Central memory CD8-positive, alpha-beta T cell (primary cell): ENCODE data around the gene ELMOD3.
"Not testable (repeated sequence)": the region's sequence is repeated elsewhere in the genome, so short reads cannot be mapped to it uniquely, and the experiment has no call there.

Experiments
- ATAC-seq: fragments of 150-1000 bp; cut with Tn5 transposase; replicated peaks from 2 replicates; pipeline ENCODE4 v1.10.0; 2022; ENCODE audit warnings: mild to moderate bottlenecking, moderate FRiP score, moderate number of reproducible peaks; ENCODE audit not compliant: poor library complexity, severe bottlenecking; ENCODE audit errors: extremely low read depth
- DNase-seq, 2 donors: peaks; one replicate each; pipeline ENCODE4 v3.0.0; 2021; ENCODE audit warnings: low spot score in 2 of 2
- H3K27ac Mint-ChIP-seq: one replicate; pipeline ENCODE4 v1.8.0; 2022; ENCODE audit warnings: low read depth, mild to moderate bottlenecking, moderate library complexity, mixed read lengths
- H3K27me3 Mint-ChIP-seq: one replicate; pipeline ENCODE4 v1.8.0; 2022; ENCODE audit warnings: mixed read lengths
- H3K36me3 Mint-ChIP-seq: one replicate; pipeline ENCODE4 v1.8.0; 2022; ENCODE audit warnings: mild to moderate bottlenecking, moderate library complexity, mixed read lengths; ENCODE audit not compliant: insufficient read depth
- H3K4me1 Mint-ChIP-seq: one replicate; pipeline ENCODE4 v1.8.0; 2022; ENCODE audit warnings: mixed read lengths
- H3K4me3 Mint-ChIP-seq: one replicate; pipeline ENCODE4 v1.8.0; 2022; ENCODE audit warnings: mild to moderate bottlenecking, moderate library complexity, mixed read lengths
- H3K9me3 Mint-ChIP-seq: one replicate; pipeline ENCODE4 v1.8.0; 2022; ENCODE audit warnings: mixed read lengths

The ELMOD3 gene

GRCh38 chr2:85362653-85363387 is 8.3 kb downstream of the ELMOD3 start:
- Mint-ChIP-seq H3K36me3 (peaks cover 32% of the 10 kb centered on the region), H3K4me1 (peaks cover 11% of the 10 kb centered on the region)
- not testable (repeated sequence) for DNase-seq, H3K27ac Mint-ChIP-seq, ATAC-seq, H3K27me3 Mint-ChIP-seq, H3K9me3 Mint-ChIP-seq, H3K4me3 Mint-ChIP-seq

DNA sequence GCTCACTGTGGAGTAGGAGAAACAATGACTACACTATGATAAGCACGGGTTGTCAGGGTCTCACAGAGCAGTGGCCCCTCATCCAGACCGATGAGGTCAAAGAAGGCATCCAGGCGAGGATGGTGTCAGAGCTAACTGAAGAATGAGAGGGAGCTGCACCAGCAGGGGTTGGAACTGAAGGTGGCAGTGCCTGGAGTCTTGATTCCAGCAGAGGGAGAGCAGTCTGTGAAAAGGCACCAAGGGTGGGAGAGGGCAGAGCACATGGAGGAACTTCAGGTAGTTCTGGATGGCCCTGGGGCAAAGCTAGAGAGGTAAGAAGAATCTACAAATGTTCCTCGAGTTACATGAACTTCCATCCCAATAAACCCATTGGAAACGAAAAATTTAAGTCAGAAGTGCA is 12.6 kb downstream of the ELMOD3 start:
- Mint-ChIP-seq H3K36me3 (peaks cover 16% of the 10 kb centered on the region), H3K27me3 (no peaks in the 10 kb centered on the region), H3K4me1 (no peaks in the 10 kb centered on the region), H3K27ac (no peak overlapping the region), H3K4me3 (no peak overlapping the region), H3K9me3 (no peaks in the 10 kb centered on the region)
- no peak for ATAC-seq
- DNase-seq: no peak

GRCh38 chr2:85368921-85369320 is 14.4 kb downstream of the ELMOD3 start:
- Mint-ChIP-seq H3K27ac (no peak overlapping the region), H3K4me1 (no peaks in the 10 kb centered on the region), H3K4me3 (no peak overlapping the region), H3K9me3 (no peaks in the 10 kb centered on the region), H3K36me3 (peaks cover 11% of the 10 kb centered on the region), H3K27me3 (no peaks in the 10 kb centered on the region)
- ATAC-seq (no peak), DNase-seq (no peak)

DNA sequence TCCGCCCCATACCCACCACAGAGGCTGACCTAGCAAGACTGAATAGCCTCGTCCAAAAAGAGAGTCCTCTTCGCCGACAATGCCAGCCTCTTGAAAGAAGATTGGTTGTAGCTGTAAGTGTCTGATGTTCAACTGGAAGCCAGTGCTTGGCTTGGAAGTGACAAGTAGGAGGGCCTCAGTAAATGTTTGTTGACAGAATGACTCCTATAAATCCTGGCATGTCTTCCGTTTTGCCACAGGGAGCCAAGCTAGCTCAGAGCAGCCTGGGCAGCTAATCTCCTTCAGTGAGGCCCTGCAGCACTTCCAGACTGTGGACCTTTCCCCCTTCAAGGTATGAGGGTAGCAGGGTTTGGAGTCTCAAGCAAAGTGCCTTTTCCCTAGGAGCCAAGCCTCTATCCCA is 14.9 kb downstream of the ELMOD3 start:
- Mint-ChIP-seq H3K36me3 (peaks cover 11% of the 10 kb centered on the region), H3K27me3 (no peaks in the 10 kb centered on the region), H3K4me1 (no peaks in the 10 kb centered on the region), H3K27ac (no peak overlapping the region), H3K9me3 (no peaks in the 10 kb centered on the region), H3K4me3 (no peak overlapping the region)
- ATAC-seq (no peak), DNase-seq (no peak)

DNA sequence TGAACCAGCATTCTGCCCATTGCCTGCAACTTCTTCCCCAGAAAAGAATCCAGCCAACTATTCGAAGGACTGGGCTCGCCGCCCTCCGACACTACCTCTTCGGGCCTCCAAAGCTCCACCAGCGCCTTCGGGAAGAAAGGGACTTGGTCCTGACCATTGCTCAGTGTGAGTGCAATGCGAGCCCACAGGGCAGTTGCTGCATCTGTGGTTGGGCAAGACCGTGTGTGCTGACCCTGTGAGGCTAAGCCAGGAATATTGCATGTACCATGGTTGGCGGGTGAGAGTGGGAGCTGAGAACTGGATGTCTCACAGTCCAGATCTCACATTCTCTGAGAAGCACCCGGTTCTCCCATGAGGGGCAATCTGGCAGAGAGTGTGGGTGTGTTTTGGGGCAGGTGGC is 16.5 kb downstream of the ELMOD3 start:
- H3K27ac Mint-ChIP-seq: no peak overlapping the region
- ATAC-seq (no peak), DNase-seq (no peak)
- H3K27me3 Mint-ChIP-seq: no peaks in the 10 kb centered on the region
- H3K4me1 Mint-ChIP-seq: no peaks in the 10 kb centered on the region
- H3K36me3 Mint-ChIP-seq: peaks cover 8% of the 10 kb centered on the region
- no peak overlapping the region for H3K4me3 Mint-ChIP-seq
- H3K9me3 Mint-ChIP-seq: no peaks in the 10 kb centered on the region

DNA sequence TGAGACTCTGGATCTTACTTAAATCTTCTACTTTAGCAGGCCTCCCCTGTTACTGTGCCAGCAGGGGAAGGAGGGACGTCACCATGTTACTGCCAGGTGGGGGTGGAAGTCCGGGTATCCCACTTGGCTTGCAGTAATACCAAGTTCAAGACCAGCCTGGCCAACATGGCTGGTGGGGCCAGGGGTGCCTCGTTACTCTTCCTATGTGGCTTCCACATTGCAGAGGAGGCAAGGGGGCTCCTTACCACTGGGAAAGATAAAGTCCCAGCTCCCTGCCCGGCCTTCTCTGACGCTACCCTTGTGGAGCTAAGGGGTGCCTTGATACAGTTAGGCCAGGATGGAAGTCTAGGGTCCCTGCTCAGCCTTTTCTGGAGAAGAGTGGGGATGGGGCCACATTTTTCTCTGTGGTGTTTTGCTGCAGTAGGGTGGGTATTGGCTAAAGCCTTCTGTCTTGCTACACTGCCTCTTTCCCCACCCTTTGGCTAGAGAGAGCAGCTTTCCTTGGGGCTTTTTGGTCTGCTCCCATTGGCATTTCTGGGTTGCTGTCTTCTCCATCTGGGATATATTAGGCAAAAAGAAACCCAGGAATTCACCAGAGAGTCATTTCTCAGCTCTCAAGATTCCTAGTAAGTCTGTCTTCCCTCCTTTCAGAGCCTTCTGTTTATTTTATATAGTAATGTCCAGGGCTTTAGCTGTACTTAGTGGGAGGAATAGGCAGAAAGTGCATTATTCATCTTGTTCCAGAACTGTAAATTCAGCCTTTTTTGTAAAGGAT is 21.9 kb downstream of the ELMOD3 start:
- Mint-ChIP-seq H3K4me1 (no peaks in the 10 kb centered on the region), H3K27me3 (no peaks in the 10 kb centered on the region), H3K36me3 (peaks cover 16% of the 10 kb centered on the region), H3K9me3 (no peaks in the 10 kb centered on the region), H3K4me3 (no peak overlapping the region), H3K27ac (no peak overlapping the region)
- DNase-seq (no peak), ATAC-seq (no peak)

GRCh38 chr2:85377083-85377482 is 22.5 kb downstream of the ELMOD3 start:
- no peak overlapping the region for H3K4me3 Mint-ChIP-seq
- H3K4me1 Mint-ChIP-seq: no peaks in the 10 kb centered on the region
- no peaks in the 10 kb centered on the region for H3K9me3 Mint-ChIP-seq
- H3K27me3 Mint-ChIP-seq: no peaks in the 10 kb centered on the region
- DNase-seq (no peak), ATAC-seq (no peak)
- H3K27ac Mint-ChIP-seq: peak overlapping the region; percentile 2
- peaks cover 16% of the 10 kb centered on the region for H3K36me3 Mint-ChIP-seq

- ATAC-seq (no peak), DNase-seq (no peak)
- Mint-ChIP-seq H3K9me3 (no peaks in the 10 kb centered on the region), H3K4me3 (no peak overlapping the region), H3K27ac (no peak overlapping the region), H3K27me3 (no peaks in the 10 kb centered on the region), H3K36me3 (peaks cover 19% of the 10 kb centered on the region), H3K4me1 (no peaks in the 10 kb centered on the region)
Observed at GRCh38 chr2:85378257-85378656, 23.7 kb downstream of the ELMOD3 start.

DNA sequence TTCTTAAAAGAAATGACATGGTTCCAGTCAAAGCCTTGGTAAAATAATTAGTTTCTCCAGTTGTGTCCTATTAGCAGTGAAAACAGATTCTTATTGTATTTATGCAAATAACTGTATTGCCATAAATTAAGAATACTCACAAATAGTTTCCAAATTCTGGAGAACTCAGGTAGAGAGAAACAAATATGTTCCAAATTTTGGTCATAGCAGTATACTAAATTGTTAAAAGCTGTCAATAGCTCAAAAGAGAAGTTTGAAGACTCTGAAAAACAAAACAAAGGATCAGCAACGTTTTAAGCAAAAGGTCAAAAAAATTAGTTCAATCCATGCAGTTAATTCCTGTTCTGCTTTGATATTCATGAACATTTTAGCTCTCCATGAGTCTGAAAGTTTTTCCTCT is 25.5 kb downstream of the ELMOD3 start:
- Mint-ChIP-seq H3K9me3 (no peaks in the 10 kb centered on the region), H3K27ac (no peak overlapping the region), H3K4me3 (no peak overlapping the region), H3K27me3 (no peaks in the 10 kb centered on the region), H3K36me3 (peaks cover 22% of the 10 kb centered on the region), H3K4me1 (no peaks in the 10 kb centered on the region)
- ATAC-seq (no peak), DNase-seq (no peak)

- not testable (repeated sequence) for H3K27me3 Mint-ChIP-seq, H3K4me3 Mint-ChIP-seq, H3K9me3 Mint-ChIP-seq, H3K27ac Mint-ChIP-seq, ATAC-seq, DNase-seq, H3K4me1 Mint-ChIP-seq
- H3K36me3 Mint-ChIP-seq: peaks cover 33% of the 10 kb centered on the region
Observed at GRCh38 chr2:85383151-85383550, 28.6 kb downstream of the ELMOD3 start.

GRCh38 chr2:85383850-85384249 is 29.3 kb downstream of the ELMOD3 start:
- Mint-ChIP-seq H3K27ac (no peak overlapping the region), H3K9me3 (no peaks in the 10 kb centered on the region), H3K36me3 (peaks cover 28% of the 10 kb centered on the region), H3K27me3 (no peaks in the 10 kb centered on the region), H3K4me3 (no peak overlapping the region), H3K4me1 (no peaks in the 10 kb centered on the region)
- ATAC-seq (no peak), DNase-seq (no peak)

DNA sequence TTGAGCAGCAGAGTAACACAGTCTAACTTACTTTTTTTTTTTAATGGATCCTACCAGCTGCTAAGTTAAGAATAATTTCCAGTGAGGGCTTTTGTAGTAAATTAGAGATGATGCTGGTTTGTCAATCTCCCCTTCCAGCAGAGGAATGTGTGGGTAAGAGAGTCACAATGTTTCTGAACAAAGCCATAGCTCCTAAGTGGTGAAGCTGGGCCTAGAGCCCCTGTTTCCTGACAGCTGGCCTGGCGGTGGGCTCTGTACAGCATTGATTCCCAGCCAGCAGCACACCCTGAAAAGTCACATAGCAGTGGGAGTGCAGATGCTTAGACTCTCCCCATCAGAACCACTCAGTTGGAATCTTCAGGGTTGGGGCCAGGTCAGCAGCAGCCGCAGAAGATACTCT is 31.2 kb downstream of the ELMOD3 start:
- no peak for DNase-seq
- Mint-ChIP-seq H3K4me1 (no peaks in the 10 kb centered on the region), H3K27me3 (no peaks in the 10 kb centered on the region), H3K4me3 (no peak overlapping the region), H3K36me3 (peaks cover 27% of the 10 kb centered on the region), H3K9me3 (no peaks in the 10 kb centered on the region), H3K27ac (no peak overlapping the region)
- no peak for ATAC-seq

GRCh38 chr2:85387754-85388153 is 33.2 kb downstream of the ELMOD3 start:
- H3K4me1 Mint-ChIP-seq: no peaks in the 10 kb centered on the region
- no peak for DNase-seq
- no peak overlapping the region for H3K27ac Mint-ChIP-seq
- no peaks in the 10 kb centered on the region for H3K9me3 Mint-ChIP-seq
- ATAC-seq: no peak
- H3K36me3 Mint-ChIP-seq: peaks cover 23% of the 10 kb centered on the region
- no peak overlapping the region for H3K4me3 Mint-ChIP-seq
- no peaks in the 10 kb centered on the region for H3K27me3 Mint-ChIP-seq
